K562 (cell line): Measurements from ENCODE around the gene CCDC9B. TPM values are rescaled to one million over a fixed set of nuclear protein-coding genes. Genes with fewer than 3 reads are reported as not detected.

ENCODE experiments used
- ARNT ChIP-seq, 2 experiments: fragments of 450-650 bp; IDR thresholded peaks; 2 replicates each; pipeline ENCODE4 v1.6.1; 2016; ENCODE audit warnings: mild to moderate bottlenecking in 1 of 2
- DIDO1 ChIP-seq: fragments of 450-650 bp; IDR thresholded peaks from 2 replicates; pipeline ENCODE4 v1.6.1; 2016; ENCODE audit warnings: low read depth, missing biosample characterization, missing genetic modification characterization
- FOXK1 ChIP-seq: sonication (generic); formaldehyde crosslinking; IDR thresholded peaks from 2 replicates; pipeline ENCODE4 v1.8.0; 2022; ENCODE audit warnings: missing genetic modification reagents, mild to moderate bottlenecking, borderline replicate concordance
- FUS ChIP-seq: fragments of 200-400 bp; formaldehyde crosslinking; optimal IDR thresholded peaks from 2 replicates; pipeline ENCODE3; 2017; ENCODE audit warnings: low read depth, low read length
- HLTF ChIP-seq: fragments of 450-650 bp; IDR thresholded peaks from 2 replicates; pipeline ENCODE4 v1.6.1; 2016
- IRF2 ChIP-seq: sonication (generic); formaldehyde crosslinking; IDR thresholded peaks from 2 replicates; pipeline ENCODE4 v1.8.1; 2022; ENCODE audit warnings: mild to moderate bottlenecking, missing genetic modification reagents
- MEF2A ChIP-seq: IDR thresholded peaks from 2 replicates; pipeline ENCODE4 v1.6.1; 2011; ENCODE audit warnings: low read depth, mild to moderate bottlenecking, low read length, moderate library complexity; ENCODE audit not compliant: control insufficient read depth
- NEUROD1 ChIP-seq: fragments of 150-350 bp; IDR thresholded peaks from 2 replicates; pipeline ENCODE4 v1.6.1; 2014; ENCODE audit warnings: borderline replicate concordance, low read length, low read depth; ENCODE audit not compliant: partially characterized antibody
- PYGO2 ChIP-seq: fragments of 450-650 bp; IDR thresholded peaks from 2 replicates; pipeline ENCODE4 v1.6.1; 2016; ENCODE audit warnings: mild to moderate bottlenecking, missing genetic modification characterization, moderate library complexity, missing compliant biosample characterization
- RBFOX2 ChIP-seq: fragments of 200-400 bp; formaldehyde crosslinking; IDR thresholded peaks from 2 replicates; pipeline ENCODE4 v1.6.1; 2017; ENCODE audit warnings: low read depth, mild to moderate bottlenecking, low read length, moderate library complexity
- RFX5 ChIP-seq: IDR thresholded peaks from 2 replicates; pipeline ENCODE4 v1.6.1; 2011; ENCODE audit warnings: low read depth, mild to moderate bottlenecking, improper control_type of control experiment, low read length
- SIN3A ChIP-seq, 2 experiments: fragments of 150-350 bp in 1 of 2; IDR thresholded peaks; 2 replicates each; pipeline ENCODE4 v1.6.1; 2011 to 2016; ENCODE audit warnings: borderline replicate concordance in 2 of 2, low read depth in 2 of 2, low read length in 2 of 2, mild to moderate bottlenecking in 2 of 2, moderate library complexity in 2 of 2; ENCODE audit not compliant: control insufficient read depth in 1 of 2
- TCF7 ChIP-seq: sonication (generic); IDR thresholded peaks from 2 replicates; pipeline ENCODE4 v1.6.1; 2016; ENCODE audit warnings: antibody characterized with exemption, borderline replicate concordance
- THRAP3 ChIP-seq: fragments of 450-650 bp; IDR thresholded peaks from 2 replicates; pipeline ENCODE4 v1.6.1; 2016; ENCODE audit warnings: mild to moderate bottlenecking, inconsistent platforms, borderline replicate concordance
- ZEB2 ChIP-seq: fragments of 450-650 bp; IDR thresholded peaks from 2 replicates; pipeline ENCODE4 v1.6.1; 2016
- ZNF584 ChIP-seq: fragments of 200-800 bp; sonication (Bioruptor generic); IDR thresholded peaks from 2 replicates; pipeline ENCODE4 v1.6.1; 2016; ENCODE audit warnings: low read depth, mild to moderate bottlenecking, missing genetic modification characterization, missing compliant biosample characterization
- polyA plus RNA-seq, 8 experiments: library from polyadenylated mRNA; depleted of rRNA in 4 of 8; stranded (reverse) in 5 of 8; unstranded in 3 of 8; fragments of >200 nt; fragmentation: Nextera tagmentation in 2 of 8; fragmentation: Illumina TruSeq in 1 of 8; extraction: Ambion mirVana in 2 of 8; extraction: Trizol in 1 of 8; gene quantifications; 2 replicates each; pipeline versions ENCODE4 v1.2.1 to v1.2.3, GENCODE V29; 2011 to 2014; ENCODE audit warnings: inconsistent platforms in 1 of 8, missing spikeins in 1 of 8
- total RNA-seq, 7 experiments: library from RNA; depleted of rRNA in 6 of 7; stranded (reverse); fragments of >200 nt in 6 of 7; fragmentation: Illumina TruSeq in 2 of 7; extraction: Trizol in 2 of 7; gene quantifications; 2 replicates each; pipeline versions ENCODE4 v1.2.1 to v1.2.3, GENCODE V29; 2011 to 2021; ENCODE audit warnings: low replicate concordance in 1 of 7
- TF ChIP-seq, protein P1 (sequence below): fragments of 450-650 bp; IDR thresholded peaks from 2 replicates; pipeline ENCODE4 v1.7.1; 2018; ENCODE audit warnings: mild to moderate bottlenecking, low read depth; ENCODE audit not compliant: partially characterized antibody
- TF ChIP-seq, protein P2 (sequence below): fragments of 450-650 bp; IDR thresholded peaks from 2 replicates; pipeline ENCODE4 v1.6.1; 2016; ENCODE audit warnings: borderline replicate concordance
- TF ChIP-seq, protein P3 (sequence below): IDR thresholded peaks from 2 replicates; pipeline ENCODE4 v1.6.1; 2011; ENCODE audit not compliant: insufficient read length; ENCODE audit errors: extremely low read depth
- TF ChIP-seq, protein P4 (sequence below): fragments of 250-450 bp; sonication (Bioruptor Pico); IDR thresholded peaks from 2 replicates; pipeline ENCODE4 v1.4.0; 2020; ENCODE audit warnings: mild to moderate bottlenecking

CCDC9B gene
- total and polyA plus RNA-seq, 9 of the 15 experiments (the other 6 are each of a cell fraction or from before 2014, with no cell fraction given): 0.01 to 0.47 (median 0.15) TPM; not detected in 1

DNA sequence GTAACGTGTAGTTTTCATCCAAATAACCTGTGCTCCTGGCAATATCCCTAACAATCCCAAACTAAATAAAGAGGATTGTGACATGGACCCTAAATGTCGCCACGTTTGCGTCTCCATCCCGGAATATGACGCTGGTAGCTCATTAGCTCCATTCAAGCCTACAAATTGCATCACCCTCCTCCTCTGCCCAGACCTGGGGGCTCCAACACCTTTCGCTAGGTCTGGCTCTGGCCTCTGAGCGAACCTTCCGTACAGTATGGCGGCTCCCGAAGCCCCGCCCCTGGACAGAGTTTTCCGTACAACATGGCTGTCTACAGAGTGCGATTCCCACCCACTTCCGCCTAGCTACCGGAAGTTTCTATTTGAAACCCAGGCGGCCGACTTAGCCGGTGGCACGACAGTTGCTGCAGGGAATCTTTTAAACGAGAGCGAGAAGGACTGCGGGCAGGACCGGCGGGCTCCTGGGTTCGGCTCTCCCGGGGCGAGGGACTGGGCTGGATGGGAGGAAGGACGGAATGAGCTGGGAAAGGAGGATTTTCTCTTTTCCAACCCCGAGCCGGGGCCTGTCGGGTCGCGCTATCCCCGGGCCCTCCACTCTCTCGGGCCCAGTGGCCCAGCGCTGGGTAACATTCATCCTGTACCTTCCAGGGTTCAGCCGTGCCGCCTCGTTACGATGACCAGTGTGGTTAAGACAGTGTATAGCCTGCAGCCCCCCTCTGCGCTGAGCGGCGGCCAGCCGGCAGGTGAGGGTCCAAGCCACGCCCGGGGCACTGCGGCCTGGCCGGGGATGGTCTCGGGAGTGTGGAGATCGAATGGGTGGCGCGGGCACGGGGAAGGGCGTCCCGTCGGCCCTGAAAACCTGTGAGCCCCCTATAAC is 42.1 kb upstream of the CCDC9B start, which contains the start of gene KNSTRN (continued):
- TF ChIP-seq, protein P1, sequence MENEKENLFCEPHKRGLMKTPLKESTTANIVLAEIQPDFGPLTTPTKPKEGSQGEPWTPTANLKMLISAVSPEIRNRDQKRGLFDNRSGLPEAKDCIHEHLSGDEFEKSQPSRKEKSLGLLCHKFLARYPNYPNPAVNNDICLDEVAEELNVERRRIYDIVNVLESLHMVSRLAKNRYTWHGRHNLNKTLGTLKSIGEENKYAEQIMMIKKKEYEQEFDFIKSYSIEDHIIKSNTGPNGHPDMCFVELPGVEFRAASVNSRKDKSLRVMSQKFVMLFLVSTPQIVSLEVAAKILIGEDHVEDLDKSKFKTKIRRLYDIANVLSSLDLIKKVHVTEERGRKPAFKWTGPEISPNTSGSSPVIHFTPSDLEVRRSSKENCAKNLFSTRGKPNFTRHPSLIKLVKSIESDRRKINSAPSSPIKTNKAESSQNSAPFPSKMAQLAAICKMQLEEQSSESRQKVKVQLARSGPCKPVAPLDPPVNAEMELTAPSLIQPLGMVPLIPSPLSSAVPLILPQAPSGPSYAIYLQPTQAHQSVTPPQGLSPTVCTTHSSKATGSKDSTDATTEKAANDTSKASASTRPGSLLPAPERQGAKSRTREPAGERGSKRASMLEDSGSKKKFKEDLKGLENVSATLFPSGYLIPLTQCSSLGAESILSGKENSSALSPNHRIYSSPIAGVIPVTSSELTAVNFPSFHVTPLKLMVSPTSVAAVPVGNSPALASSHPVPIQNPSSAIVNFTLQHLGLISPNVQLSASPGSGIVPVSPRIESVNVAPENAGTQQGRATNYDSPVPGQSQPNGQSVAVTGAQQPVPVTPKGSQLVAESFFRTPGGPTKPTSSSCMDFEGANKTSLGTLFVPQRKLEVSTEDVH: peak; percentile 80
- no peak for TF ChIP-seq IRF2 (CRISPR knock-in tag)
- TF ChIP-seq FUS: no peak
- no peak for TF ChIP-seq FOXK1 (CRISPR knock-in tag)
- TF ChIP-seq, protein P2, sequence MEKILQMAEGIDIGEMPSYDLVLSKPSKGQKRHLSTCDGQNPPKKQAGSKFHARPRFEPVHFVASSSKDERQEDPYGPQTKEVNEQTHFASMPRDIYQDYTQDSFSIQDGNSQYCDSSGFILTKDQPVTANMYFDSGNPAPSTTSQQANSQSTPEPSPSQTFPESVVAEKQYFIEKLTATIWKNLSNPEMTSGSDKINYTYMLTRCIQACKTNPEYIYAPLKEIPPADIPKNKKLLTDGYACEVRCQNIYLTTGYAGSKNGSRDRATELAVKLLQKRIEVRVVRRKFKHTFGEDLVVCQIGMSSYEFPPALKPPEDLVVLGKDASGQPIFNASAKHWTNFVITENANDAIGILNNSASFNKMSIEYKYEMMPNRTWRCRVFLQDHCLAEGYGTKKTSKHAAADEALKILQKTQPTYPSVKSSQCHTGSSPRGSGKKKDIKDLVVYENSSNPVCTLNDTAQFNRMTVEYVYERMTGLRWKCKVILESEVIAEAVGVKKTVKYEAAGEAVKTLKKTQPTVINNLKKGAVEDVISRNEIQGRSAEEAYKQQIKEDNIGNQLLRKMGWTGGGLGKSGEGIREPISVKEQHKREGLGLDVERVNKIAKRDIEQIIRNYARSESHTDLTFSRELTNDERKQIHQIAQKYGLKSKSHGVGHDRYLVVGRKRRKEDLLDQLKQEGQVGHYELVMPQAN: peak; percentile 61; the same call in 1 of the 2 replicates
- TF ChIP-seq ZEB2: 0 out of 2 replicates have a peak, but pooled peaks have one; percentile 54
- TF ChIP-seq ZNF584: 0 out of 2 replicates have a peak, but pooled peaks have one; percentile 50
- no peak for TF ChIP-seq MEF2A
- no peak for TF ChIP-seq THRAP3
- no peak for TF ChIP-seq PYGO2
- TF ChIP-seq, protein P3, sequence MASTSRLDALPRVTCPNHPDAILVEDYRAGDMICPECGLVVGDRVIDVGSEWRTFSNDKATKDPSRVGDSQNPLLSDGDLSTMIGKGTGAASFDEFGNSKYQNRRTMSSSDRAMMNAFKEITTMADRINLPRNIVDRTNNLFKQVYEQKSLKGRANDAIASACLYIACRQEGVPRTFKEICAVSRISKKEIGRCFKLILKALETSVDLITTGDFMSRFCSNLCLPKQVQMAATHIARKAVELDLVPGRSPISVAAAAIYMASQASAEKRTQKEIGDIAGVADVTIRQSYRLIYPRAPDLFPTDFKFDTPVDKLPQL: no peak
- peak; percentile 86 for TF ChIP-seq RBFOX2
- TF ChIP-seq NEUROD1: peak; percentile 17
- TF ChIP-seq, protein P4, sequence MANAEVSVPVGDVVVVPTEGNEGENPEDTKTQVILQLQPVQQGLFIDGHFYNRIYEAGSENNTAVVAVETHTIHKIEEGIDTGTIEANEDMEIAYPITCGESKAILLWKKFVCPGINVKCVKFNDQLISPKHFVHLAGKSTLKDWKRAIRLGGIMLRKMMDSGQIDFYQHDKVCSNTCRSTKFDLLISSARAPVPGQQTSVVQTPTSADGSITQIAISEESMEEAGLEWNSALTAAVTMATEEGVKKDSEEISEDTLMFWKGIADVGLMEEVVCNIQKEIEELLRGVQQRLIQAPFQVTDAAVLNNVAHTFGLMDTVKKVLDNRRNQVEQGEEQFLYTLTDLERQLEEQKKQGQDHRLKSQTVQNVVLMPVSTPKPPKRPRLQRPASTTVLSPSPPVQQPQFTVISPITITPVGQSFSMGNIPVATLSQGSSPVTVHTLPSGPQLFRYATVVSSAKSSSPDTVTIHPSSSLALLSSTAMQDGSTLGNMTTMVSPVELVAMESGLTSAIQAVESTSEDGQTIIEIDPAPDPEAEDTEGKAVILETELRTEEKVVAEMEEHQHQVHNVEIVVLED (CRISPR knock-in tag): no peak
- TF ChIP-seq SIN3A (IDR thresholded peaks at IDR 0.05; ENCODE audit: borderline replicate concordance in 2 of 2, control insufficient read depth in 1 of 2, low read depth in 2 of 2, low read length in 2 of 2): peak; percentile 54 to 74; a peak in 2 of 4 replicates
- TF ChIP-seq DIDO1: peak; percentile 76; the same call in 1 of the 2 replicates
- TF ChIP-seq HLTF: no peak
- TF ChIP-seq ARNT (IDR thresholded peaks at IDR 0.05): no peak
- TF ChIP-seq TCF7: no peak
- no peak for TF ChIP-seq RFX5
